H54 (cell line): Measurements from ENCODE around the gene DCST1.

Experiments used
- DNase-seq: peaks from one replicate; pipeline ENCODE4 v3.0.0; 2011; ENCODE audit warnings: low spot score, mixed read lengths; ENCODE audit not compliant: insufficient read length
- FAIRE-seq: peaks from 3 replicates; lab custom pipeline; 2011; peaks lifted over from hg19 to GRCh38; lab: Jason Lieb, UNC
- POLR2A ChIP-seq: IDR thresholded peaks from 2 replicates; pipeline ENCODE4 v1.6.1; 2011; ENCODE audit warnings: low read depth, mild to moderate bottlenecking, low read length

Gene DCST1

DNA sequence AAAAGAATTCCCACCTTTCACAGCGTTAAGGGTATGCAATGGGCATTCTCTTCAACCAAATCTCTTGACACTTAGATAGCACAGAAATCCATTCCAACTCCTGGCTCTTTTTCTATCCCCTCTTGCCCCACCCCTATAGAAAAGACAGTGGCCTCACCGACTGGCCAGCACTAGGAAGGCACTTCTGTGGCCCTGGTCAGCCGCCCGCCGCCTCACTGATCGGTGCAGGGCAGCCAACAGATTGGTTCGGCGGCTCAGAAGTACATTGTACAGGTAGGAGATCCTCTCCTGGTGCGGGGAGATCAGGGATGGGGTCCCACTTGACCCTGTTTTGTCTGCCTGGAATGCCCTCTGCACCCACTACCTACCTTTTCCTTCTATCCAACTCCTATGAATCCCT, 9.3 kb upstream of the DCST1 start:
- no peak for FAIRE-seq
- DNase-seq = no peak
- no peak for TF ChIP-seq POLR2A

DNA sequence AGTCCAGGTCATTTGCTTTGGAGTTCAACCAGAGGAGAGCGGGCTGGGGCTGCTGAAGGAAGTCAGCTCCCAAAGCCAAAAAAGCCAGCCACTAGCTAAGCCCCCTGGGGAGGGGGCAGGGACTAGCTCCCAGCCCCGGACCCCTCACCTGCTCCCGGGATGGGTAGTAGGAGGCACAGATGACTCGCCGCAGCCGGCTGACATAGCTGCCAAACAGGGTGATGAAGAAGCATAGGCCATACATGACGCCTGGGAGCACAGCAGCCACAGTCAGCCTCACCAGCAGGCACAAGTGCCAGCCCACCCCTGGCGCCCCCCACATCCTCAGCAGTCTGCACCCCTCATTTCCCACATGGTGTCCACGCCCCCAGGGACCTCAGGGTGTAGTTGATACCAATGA, 7.5 kb upstream of the DCST1 start:
- FAIRE-seq (no peak), DNase-seq (no peak)
- TF ChIP-seq POLR2A = no peak

- FAIRE-seq (no peak), DNase-seq (peak; percentile 82)
- TF ChIP-seq POLR2A = no peak
Measured at GRCh38 chr1:155026588-155026987, 7.0 kb upstream of the DCST1 start.

DNA sequence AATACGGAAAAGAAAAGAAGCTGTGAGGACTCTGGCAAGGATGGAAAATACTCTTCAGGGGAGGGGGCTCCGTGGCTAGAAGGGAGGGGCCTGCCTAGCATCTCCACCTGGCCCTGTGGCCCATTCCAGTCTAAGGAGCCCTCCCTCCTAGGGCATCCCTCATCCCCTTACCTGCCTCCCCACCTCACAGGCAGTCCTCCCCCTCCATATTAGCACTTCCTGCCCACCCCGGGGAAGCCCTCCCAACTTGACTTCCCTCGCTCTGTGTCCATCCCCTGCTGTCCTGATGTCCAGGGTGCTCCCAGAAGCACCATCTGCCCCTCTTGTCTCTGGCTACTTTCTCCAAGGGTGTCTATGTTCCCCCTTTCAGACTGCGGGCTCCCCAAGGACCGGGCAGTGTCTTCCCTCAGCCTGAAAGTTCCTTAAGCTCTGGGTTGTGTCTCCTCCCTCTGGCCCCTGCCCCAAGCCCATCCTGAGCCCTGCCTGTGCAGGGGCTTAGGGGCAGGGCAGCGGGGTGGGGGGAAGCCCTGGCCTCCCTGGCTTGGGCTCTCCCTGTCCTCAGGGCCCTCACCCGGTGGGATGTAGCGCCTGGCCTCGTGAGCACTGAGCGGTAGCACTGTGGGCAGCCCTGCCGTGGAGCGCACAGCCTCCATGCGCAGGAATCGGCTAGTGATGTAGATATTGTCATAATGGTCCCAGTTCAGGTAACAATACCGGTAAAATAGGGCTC, 3.9 kb upstream of the DCST1 start:
- FAIRE-seq (no peak), DNase-seq (no peak)
- no peak for TF ChIP-seq POLR2A

DNA sequence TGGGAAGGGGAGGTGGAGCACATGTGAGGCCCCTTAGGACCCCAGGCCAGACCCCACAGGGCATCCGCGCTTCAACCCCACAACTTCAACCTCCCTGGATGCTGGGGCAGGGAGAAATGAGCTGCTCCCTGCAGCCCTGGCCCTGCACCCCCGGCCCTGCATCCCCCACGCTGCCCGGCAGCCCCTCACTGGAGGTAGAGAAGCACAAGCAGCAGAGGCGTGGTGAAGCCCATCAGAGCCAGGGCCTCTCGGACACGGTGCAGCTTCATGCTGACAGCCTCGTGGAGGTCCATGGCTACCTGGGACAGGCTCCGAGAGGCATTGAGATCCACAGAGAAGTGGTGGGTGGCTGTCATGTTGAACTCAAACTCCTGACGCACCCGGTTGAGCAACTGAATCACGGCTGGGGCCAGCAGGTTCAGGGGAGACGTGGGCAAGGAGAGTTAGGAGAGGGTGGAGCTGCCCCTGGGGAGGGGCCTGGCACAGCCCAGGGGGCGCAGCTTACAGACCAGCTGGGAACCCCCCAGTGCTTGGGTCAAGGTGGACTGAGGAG, 3.3 kb upstream of the DCST1 start:
- no peak for TF ChIP-seq POLR2A
- FAIRE-seq (no peak), DNase-seq (no peak)

DNA sequence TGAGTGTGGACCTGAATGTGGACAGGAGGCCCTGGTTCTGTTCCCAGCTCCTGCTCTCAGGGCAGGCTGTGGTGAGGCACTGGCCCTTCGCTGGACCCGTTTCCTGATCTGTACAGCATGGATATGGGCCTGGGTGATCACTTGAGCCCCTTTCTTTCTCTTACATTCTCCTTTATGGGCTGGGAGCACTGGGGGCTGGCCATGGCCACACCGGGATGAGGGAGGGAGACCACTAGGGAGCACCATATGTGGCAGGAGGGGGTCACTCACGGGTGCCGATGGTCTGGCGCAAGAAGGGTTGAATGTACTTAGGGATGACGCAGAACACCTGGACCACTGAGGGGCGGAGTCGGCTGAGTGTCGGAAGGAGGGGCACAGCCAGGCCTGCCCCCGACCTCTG, 2.7 kb upstream of the DCST1 start:
- no peak for FAIRE-seq
- DNase-seq = no peak
- no peak for TF ChIP-seq POLR2A

DNA sequence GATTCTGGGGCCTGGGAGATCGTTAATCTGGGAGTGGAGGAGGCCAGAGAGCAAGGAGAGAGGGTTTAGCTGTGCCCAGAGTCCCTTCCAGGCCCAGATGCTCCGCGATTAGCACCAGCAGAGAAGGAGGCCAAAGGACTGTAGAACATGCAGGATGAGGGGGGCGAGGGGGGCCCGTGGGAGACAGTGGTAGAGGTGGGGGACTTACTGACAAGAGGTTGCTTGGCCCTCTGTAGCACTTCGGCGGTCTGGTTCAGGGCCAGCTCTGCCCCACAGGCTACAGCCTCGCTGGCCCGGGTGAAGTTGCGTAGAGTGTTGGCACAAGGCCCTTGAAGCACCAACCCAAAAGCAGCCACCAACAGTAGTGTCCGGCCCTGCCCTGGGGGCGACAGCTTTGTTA, 738 bp upstream of the DCST1 start:
- no peak for FAIRE-seq
- no peak for TF ChIP-seq POLR2A
- DNase-seq = no peak

DNA sequence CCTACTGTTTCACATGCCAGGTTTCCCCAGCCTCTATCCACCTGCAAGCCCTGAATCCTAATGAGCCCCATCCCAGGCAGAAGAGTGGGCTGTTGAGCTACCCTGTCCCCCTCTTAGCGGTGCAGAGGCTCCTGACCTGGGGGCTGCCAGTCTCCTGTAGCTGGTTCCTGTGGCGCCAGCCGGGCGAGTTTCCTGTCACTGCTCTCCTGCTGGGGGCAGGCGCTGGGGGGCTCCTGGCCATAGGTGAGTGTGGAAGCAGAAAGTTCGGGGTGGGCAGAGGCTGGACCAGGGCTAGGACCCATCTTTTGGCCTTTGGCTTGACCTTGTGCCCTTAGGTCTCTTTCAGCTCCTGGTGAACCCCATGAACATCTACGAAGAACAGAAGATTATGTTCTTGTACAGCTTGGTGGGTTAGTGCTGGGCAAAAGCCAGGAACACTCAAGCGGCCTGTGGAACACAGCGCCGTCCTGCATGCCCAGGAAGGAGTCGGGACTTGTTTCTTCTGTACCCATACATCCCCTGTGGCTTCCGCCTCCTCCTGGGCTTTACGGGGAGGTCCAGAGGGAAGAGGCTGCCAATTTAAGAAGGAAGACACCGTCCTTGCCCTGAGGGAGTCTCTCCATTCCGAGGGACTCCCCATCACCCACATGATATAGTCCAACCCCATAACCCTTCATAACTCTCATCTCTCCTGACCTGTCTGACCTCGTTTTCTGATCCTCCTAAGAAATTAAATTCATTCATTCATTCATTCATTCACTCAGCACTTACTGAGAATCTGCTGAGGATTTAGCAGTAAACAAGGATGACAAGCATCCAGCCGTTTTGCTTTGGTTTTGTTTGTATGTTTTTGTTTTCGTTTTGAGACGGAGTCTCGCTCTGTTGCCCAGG, 939 bp downstream of the DCST1 start:
- DNase-seq (no peak), FAIRE-seq (no peak)
- TF ChIP-seq POLR2A = no peak

DNA sequence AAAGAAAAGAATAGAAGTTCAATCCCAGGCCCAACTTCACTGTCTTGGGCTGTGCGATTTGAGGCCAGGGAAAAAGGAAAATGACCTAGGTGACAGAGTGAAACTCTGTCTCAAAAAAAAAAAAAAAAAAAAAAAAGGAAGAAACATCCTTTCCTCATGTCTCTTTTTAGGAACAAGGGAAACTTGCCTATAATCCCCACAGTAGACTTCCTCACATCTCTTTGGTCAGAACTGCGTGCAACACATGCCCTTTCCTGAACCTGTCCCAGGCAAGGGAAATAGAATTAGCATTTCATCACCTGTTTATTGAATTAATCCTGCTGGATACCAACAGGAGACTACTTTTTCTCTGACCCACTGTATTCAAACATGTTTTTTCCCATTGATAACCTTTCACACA, 2.3 kb downstream of the DCST1 start:
- DNase-seq (no peak), FAIRE-seq (no peak)
- TF ChIP-seq POLR2A = no peak

GRCh38 chr1:155037043-155037442, 3.4 kb downstream of the DCST1 start:
- TF ChIP-seq POLR2A = no peak
- FAIRE-seq = no peak
- DNase-seq = no peak

GRCh38 chr1:155037851-155038441, 4.3 kb downstream of the DCST1 start:
- FAIRE-seq (no peak), DNase-seq (no peak)
- no peak for TF ChIP-seq POLR2A

GRCh38 chr1:155038602-155039307, 5.1 kb downstream of the DCST1 start:
- TF ChIP-seq POLR2A = no peak
- FAIRE-seq (no peak), DNase-seq (no peak)

DNA sequence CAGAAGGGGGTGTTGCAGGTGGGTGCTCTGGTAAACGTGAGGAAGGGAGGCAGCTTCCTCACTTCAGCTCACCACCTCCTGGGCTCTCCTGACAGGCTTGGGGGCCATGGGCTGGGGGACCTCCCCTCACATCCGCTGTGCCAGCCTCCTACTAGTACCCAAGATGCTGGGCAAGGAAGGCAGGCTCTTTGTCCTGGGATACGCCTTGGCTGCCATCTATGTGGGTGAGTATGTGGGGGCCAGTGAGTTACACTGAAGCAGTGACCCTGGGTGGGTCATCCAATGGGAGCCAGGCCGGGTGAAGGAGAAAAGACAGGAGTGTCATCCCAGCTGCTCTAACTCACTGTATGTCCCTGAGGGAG, 5.7 kb downstream of the DCST1 start:
- TF ChIP-seq POLR2A = no peak
- no peak for FAIRE-seq
- no peak for DNase-seq
